A673 (cell line): Measurements from ENCODE around the gene ANKRD55.

Experiments
- CTCF ChIP-seq: fragments of 300-800, 200-600 bp; sonication (generic); conservative IDR thresholded peaks from 2 replicates; pipeline ENCODE4 v1.5.1; 2017; ENCODE audit warnings: low read depth, mild to moderate bottlenecking, antibody characterized with exemption, low read length, moderate library complexity, mixed read lengths
- EZH2 ChIP-seq: fragments of 200-600 bp; sonication (generic); IDR thresholded peaks from 2 replicates; pipeline ENCODE4 v1.6.1; 2017; ENCODE audit warnings: borderline replicate concordance, low read depth, mild to moderate bottlenecking, mixed read lengths, antibody characterized with exemption, low read length; ENCODE audit not compliant: poor library complexity, severe bottlenecking

GRCh38 chr5:56230576-56230975 lies 2.6 kb downstream of the ANKRD55 start:
- TF ChIP-seq EZH2 (no peak), CTCF (no peak)
